ENCODE measurements around the gene MYLIP. TPM values are rescaled to one million over a fixed set of nuclear protein-coding genes. Genes with fewer than 3 reads are reported as not detected.

Gene MYLIP
- total RNA-seq, 1 donor from 2014 or later: 48.8 TPM

DNA sequence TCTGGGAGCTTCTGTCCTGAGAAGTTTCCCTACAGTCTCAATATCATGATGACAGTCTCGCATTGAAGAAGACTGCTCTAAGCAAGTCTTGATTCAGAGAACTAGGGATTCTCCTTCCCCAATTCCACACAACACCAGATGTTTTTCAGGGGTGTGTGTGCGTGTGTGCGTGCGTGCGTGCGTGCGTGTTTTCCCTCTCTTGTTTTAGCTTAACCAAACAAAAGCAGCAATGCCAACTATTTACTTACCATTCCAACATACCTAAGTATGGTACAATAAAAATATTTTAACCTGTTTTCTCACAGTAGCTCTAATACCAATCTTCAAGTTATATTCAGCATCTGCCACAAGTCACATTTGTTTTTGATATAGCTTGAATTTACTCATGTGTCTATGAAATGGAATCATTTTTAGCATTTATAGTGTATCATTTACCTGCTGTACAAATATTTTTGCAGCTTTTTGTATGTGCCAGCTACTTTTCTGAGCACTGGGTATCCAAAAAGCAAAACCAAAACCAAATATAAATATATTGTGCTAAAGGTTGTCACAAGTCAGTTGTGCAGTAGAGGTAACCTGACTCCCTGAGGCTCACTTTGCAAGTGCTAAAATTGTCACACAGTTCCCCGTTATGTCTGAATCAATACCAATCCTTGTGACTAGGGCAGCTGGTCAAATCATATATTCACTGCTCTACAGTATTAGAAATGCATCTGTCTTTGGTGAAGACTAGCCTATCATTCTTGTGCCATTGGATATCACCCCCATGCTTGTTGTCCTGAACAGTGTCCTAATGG lies 21.7 kb upstream of the MYLIP start:
- no peaks in the 10 kb centered on the region for H3K27me3 ChIP-seq (ENCODE audit: low read depth)
- no peak for DNase-seq
- no peak overlapping the region for H3K4me3 ChIP-seq
- intact Hi-C loops (cut with DNase I): no loop called here
- peaks cover 23% of the 10 kb centered on the region for H3K4me1 ChIP-seq
- TF ChIP-seq, protein P1, sequence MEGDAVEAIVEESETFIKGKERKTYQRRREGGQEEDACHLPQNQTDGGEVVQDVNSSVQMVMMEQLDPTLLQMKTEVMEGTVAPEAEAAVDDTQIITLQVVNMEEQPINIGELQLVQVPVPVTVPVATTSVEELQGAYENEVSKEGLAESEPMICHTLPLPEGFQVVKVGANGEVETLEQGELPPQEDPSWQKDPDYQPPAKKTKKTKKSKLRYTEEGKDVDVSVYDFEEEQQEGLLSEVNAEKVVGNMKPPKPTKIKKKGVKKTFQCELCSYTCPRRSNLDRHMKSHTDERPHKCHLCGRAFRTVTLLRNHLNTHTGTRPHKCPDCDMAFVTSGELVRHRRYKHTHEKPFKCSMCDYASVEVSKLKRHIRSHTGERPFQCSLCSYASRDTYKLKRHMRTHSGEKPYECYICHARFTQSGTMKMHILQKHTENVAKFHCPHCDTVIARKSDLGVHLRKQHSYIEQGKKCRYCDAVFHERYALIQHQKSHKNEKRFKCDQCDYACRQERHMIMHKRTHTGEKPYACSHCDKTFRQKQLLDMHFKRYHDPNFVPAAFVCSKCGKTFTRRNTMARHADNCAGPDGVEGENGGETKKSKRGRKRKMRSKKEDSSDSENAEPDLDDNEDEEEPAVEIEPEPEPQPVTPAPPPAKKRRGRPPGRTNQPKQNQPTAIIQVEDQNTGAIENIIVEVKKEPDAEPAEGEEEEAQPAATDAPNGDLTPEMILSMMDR (IDR thresholded peaks at IDR 0.05): no peak
- H3K36me3 ChIP-seq: no peaks in the 10 kb centered on the region
- ATAC-seq: no peak
- no peaks in the 10 kb centered on the region for H3K9me3 ChIP-seq
- H3K27ac ChIP-seq: no peak overlapping the region

DNA sequence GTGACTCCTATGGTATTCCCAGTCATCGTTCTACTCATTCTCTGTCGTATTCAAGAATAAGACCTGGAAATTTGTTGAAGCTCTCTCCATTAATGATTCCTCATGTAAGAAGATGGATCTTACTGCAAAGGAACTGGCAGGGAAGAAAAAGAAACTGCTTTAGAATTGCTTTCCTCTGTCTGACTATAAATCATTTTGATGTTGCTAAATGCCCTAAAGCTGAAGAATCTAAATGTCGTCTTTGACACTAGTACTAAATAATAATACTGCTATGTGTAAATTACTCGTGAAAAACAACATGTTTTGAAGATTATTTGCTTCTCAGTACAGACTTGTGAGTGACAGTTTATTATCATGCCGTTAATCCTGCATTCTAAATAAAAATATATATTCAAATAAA lies 20.5 kb upstream of the MYLIP start:
- H3K36me3 ChIP-seq: no peaks in the 10 kb centered on the region
- TF ChIP-seq, protein P1 (IDR thresholded peaks at IDR 0.05): no peak
- DNase-seq: no peak
- H3K9me3 ChIP-seq: no peaks in the 10 kb centered on the region
- intact Hi-C loops (cut with DNase I): no loop called here
- no peaks in the 10 kb centered on the region for H3K27me3 ChIP-seq (ENCODE audit: low read depth)
- no peak overlapping the region for H3K4me3 ChIP-seq
- H3K4me1 ChIP-seq: peaks cover 23% of the 10 kb centered on the region
- H3K27ac ChIP-seq: no peak overlapping the region
- ATAC-seq: no peak

DNA sequence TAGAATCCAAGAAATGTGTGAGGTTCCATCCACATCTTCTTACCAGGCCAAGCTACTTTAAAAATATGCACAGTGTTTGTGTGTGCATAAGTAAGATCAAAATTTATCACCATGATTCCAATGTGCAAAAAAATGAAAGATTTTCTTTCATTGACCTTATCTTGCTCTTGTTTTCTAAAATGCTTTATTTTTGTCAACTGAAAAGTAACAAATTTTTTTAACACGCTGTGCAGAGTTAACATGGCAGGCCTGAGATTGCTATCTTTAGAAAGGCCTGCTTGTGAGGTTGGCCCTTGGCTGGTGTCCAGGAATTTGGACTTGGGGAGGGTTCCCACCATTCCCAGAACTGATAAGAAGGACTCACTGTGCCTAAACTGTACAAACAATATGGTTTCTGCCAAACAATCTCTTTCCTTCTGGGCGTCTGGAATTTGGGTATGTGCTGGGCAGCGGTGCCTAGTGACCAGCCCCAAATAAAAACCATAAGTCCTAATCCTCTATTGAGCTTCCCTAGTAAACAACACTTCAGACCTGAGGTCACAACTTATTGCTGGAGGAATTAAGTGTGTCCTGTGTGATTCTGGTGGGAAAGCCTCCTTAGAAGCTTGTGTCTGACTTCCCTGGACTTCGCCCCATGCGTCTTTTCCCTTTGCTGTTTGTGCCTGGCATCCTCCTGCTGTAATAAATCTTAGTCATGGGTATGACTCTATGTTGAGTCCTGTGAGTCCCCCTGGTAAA lies 19.8 kb upstream of the MYLIP start:
- intact Hi-C loops (cut with DNase I): no loop called here
- Histone ChIP-seq H3K9me3 (no peaks in the 10 kb centered on the region), H3K4me3 (no peak overlapping the region), H3K27ac (peak overlapping the region; percentile 13), H3K27me3 (ENCODE audit: low read depth) (no peaks in the 10 kb centered on the region), H3K4me1 (peaks cover 23% of the 10 kb centered on the region), H3K36me3 (no peaks in the 10 kb centered on the region)
- TF ChIP-seq, protein P1 (IDR thresholded peaks at IDR 0.05): no peak
- ATAC-seq (peak; percentile 79 to 80), DNase-seq (peak; percentile 47)

DNA sequence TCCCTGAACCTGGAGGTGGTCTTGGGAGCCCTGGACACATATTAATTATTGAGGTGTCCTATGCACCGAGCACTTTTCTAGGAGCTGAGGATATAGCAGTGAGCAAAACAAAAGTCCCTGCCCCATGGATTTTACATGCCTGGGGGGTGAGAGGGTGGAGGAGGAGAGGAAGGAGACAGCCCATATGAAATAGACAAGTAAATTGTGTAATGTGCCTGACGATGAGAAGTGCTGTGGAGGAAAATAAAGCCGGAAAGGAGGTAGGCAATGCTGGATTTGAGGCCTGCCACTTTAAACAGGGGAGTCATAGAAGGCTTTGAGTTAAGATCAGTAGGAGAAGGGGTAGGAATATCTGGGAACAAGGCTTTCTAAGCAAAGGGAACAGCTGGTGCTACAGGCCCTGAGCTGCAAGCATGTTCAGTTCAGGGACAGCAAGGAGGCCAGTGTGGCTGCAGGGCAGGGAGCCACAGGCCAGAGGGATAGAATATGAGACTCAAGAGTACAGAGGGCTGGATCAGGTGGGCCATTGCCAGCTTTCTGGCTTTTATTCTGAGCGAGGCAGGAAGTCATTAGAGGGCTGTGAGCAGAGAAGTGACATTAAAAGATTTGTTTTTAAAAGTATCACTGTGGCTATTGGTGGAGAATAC lies 19.1 kb upstream of the MYLIP start:
- intact Hi-C loops (cut with DNase I): no loop called here
- Histone ChIP-seq H3K27ac (peak overlapping the region; percentile 13), H3K27me3 (ENCODE audit: low read depth) (no peaks in the 10 kb centered on the region), H3K36me3 (no peaks in the 10 kb centered on the region), H3K4me1 (peaks cover 23% of the 10 kb centered on the region), H3K9me3 (no peaks in the 10 kb centered on the region), H3K4me3 (no peak overlapping the region)
- ATAC-seq (peak; percentile 18 to 30), DNase-seq (no peak)
- TF ChIP-seq, protein P1 (IDR thresholded peaks at IDR 0.05): no peak

DNA sequence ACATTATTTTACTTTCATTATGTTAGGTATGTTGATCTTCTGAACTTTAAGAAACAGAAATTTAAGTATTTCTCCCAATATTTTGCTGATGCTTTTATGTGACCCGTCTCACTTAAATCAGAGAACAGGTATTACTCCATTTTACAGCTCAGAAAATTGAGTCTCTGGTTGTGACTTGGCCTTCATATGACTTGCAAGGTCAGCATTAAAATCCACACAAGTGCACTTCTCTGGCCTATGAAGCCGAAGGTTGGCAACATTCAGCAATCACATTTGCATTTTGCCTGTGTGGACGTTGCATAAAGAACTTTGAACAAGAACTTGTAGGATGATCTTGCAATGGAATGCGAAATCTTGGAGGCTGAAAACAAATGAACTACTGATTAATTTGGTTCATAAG lies 10.1 kb upstream of the MYLIP start:
- no peaks in the 10 kb centered on the region for H3K27me3 ChIP-seq (ENCODE audit: low read depth)
- H3K27ac ChIP-seq: no peak overlapping the region
- no peaks in the 10 kb centered on the region for H3K9me3 ChIP-seq
- TF ChIP-seq, protein P1 (IDR thresholded peaks at IDR 0.05): no peak
- no peak for ATAC-seq
- intact Hi-C loops (cut with DNase I): no loop called here
- no peak for DNase-seq
- H3K36me3 ChIP-seq: no peaks in the 10 kb centered on the region
- H3K4me1 ChIP-seq: no peaks in the 10 kb centered on the region
- no peak overlapping the region for H3K4me3 ChIP-seq
